HG03520 (cell line): ENCODE measurements around the gene PARP1.
"Not testable (repeated sequence)": the region's sequence is repeated elsewhere in the genome, so short reads cannot be mapped to it uniquely, and the experiment has no call there.

Experiments used
- ATAC-seq: cut with Tn5 transposase; IDR thresholded peaks from one replicate; pipeline ENCODE4 v1.9.1; 2021; ENCODE audit warnings: mild to moderate bottlenecking, moderate library complexity; ENCODE audit not compliant: unreplicated experiment

Gene PARP1

GRCh38 chr1:226407497-226408284 is at the start of gene PARP1:
Gene PARP1, minus strand, starts transcription at chr1:226408093. Its CDS starts 164 bp downstream, at chr1:226407929.
- ATAC-seq: peak; percentile 66

GRCh38 chr1:226457307-226457712 is 49.4 kb upstream of the PARP1 start:
- ATAC-seq: no peak

GRCh38 chr1:226455843-226456242 is 48.0 kb upstream of the PARP1 start:
- no peak for ATAC-seq

- no peak for ATAC-seq
Observed at GRCh38 chr1:226454349-226454748, 46.5 kb upstream of the PARP1 start.

GRCh38 chr1:226453015-226453704 is 45.3 kb upstream of the PARP1 start:
- ATAC-seq: no peak

GRCh38 chr1:226450688-226451087 is 42.8 kb upstream of the PARP1 start:
- no peak for ATAC-seq

- ATAC-seq: no peak
Observed at GRCh38 chr1:226449823-226450222, 41.9 kb upstream of the PARP1 start.

GRCh38 chr1:226447932-226448665 is 40.2 kb upstream of the PARP1 start:
- no peak for ATAC-seq

- ATAC-seq: no peak
Observed at GRCh38 chr1:226446094-226446493, 38.2 kb upstream of the PARP1 start.

- peak; percentile 100 for ATAC-seq
Observed at GRCh38 chr1:226444901-226445300, 37.0 kb upstream of the PARP1 start.

- ATAC-seq: no peak
Observed at GRCh38 chr1:226443439-226443838, 35.5 kb upstream of the PARP1 start.

- no peak for ATAC-seq
Observed at GRCh38 chr1:226443033-226443432, 35.1 kb upstream of the PARP1 start.

GRCh38 chr1:226441629-226442028 is 33.7 kb upstream of the PARP1 start:
- ATAC-seq: no peak

GRCh38 chr1:226440512-226440911 is 32.6 kb upstream of the PARP1 start:
- no peak for ATAC-seq

- ATAC-seq: no peak
Observed at GRCh38 chr1:226438007-226438406, 30.1 kb upstream of the PARP1 start.

- ATAC-seq: no peak
Observed at GRCh38 chr1:226436855-226437491, 29.1 kb upstream of the PARP1 start.

GRCh38 chr1:226436472-226436854 is 28.6 kb upstream of the PARP1 start:
- ATAC-seq: no peak

GRCh38 chr1:226433341-226433720 is 25.4 kb upstream of the PARP1 start:
- no peak for ATAC-seq

- ATAC-seq: no peak
Observed at GRCh38 chr1:226432586-226433340, 24.9 kb upstream of the PARP1 start.

- ATAC-seq: not testable (repeated sequence)
Observed at GRCh38 chr1:226431898-226432297, 24.0 kb upstream of the PARP1 start.
